K562 (cell line): Measurements from ENCODE around the gene KRTAP5-6. TPM values are rescaled to one million over a fixed set of nuclear protein-coding genes. Genes with fewer than 3 reads are reported as not detected.

Experiments
- CBFB ChIP-seq: sonication (generic); formaldehyde crosslinking; IDR thresholded peaks from 2 replicates; pipeline ENCODE4 v1.4.0; 2020; ENCODE audit warnings: mild to moderate bottlenecking, missing genetic modification reagents
- CTCF ChIP-seq, 3 experiments: IDR thresholded peaks in 2 of 3; conservative IDR thresholded peaks in 1 of 3; 2 replicates each; pipeline ENCODE4 v1.5.1; 2011 to 2012; ENCODE audit warnings: low read length in 3 of 3, mild to moderate bottlenecking in 3 of 3, control low read depth in 2 of 3, improper control_type of control experiment in 1 of 3, inconsistent platforms in 1 of 3, low read depth in 1 of 3, mixed read lengths in 1 of 3, moderate library complexity in 1 of 3; ENCODE audit not compliant: insufficient read depth in 2 of 3
- CTCFL ChIP-seq: IDR thresholded peaks from 2 replicates; pipeline ENCODE4 v1.6.1; 2011; ENCODE audit warnings: borderline replicate concordance, low read depth, mild to moderate bottlenecking, moderate library complexity, low read length; ENCODE audit not compliant: insufficient read depth, poor library complexity, severe bottlenecking
- HCFC1 ChIP-seq: IDR thresholded peaks from 2 replicates; pipeline ENCODE4 v1.6.1; 2012; ENCODE audit warnings: low read depth, low read length, improper control_type of control experiment
- HES1 ChIP-seq: fragments of 450-650 bp; IDR thresholded peaks from 2 replicates; pipeline ENCODE4 v1.6.1; 2016; ENCODE audit warnings: low read depth, mild to moderate bottlenecking, moderate library complexity
- MAZ ChIP-seq, 2 experiments: fragments of 450-650 bp in 1 of 2; sonication (generic) in 1 of 2; formaldehyde crosslinking; IDR thresholded peaks in 1 of 2; conservative IDR thresholded peaks in 1 of 2; 2 replicates each; pipeline versions ENCODE4 v1.4.0 to v1.5.0; 2020; ENCODE audit warnings: mild to moderate bottlenecking in 1 of 2, missing genetic modification reagents in 1 of 2
- MBD1 ChIP-seq: fragments of 250-450 bp; sonication (Bioruptor Pico); IDR thresholded peaks from 2 replicates; pipeline ENCODE4 v1.8.0; 2022; ENCODE audit warnings: inconsistent platforms
- MECOM ChIP-seq: fragments of 250-450 bp; sonication (Bioruptor Pico); IDR thresholded peaks from 2 replicates; pipeline ENCODE4 v1.8.0; 2022; ENCODE audit warnings: inconsistent platforms
- POU5F1 ChIP-seq: fragments of 150-350 bp; IDR thresholded peaks from 2 replicates; pipeline ENCODE4 v1.6.1; 2014; ENCODE audit warnings: borderline replicate concordance, low read length, low read depth, mild to moderate bottlenecking; ENCODE audit not compliant: partially characterized antibody
- RBM15 ChIP-seq: fragments of 200-400 bp; formaldehyde crosslinking; IDR thresholded peaks from 2 replicates; pipeline ENCODE4 v1.6.1; 2018; ENCODE audit warnings: mild to moderate bottlenecking, low read length, moderate library complexity; ENCODE audit not compliant: insufficient read depth
- TCF15 ChIP-seq: fragments of 250-450 bp; sonication (Bioruptor Pico); IDR thresholded peaks from 2 replicates; pipeline ENCODE4 v1.8.0; 2022; ENCODE audit warnings: moderate library complexity, mild to moderate bottlenecking, inconsistent platforms
- TFAP4 ChIP-seq: sonication (generic); formaldehyde crosslinking; IDR thresholded peaks from 2 replicates; pipeline ENCODE4 v1.8.0; 2022; ENCODE audit warnings: missing genetic modification reagents, mild to moderate bottlenecking, moderate library complexity, borderline replicate concordance
- ZEB2 ChIP-seq: fragments of 450-650 bp; IDR thresholded peaks from 2 replicates; pipeline ENCODE4 v1.6.1; 2016
- ZNF512 ChIP-seq: IDR thresholded peaks from 2 replicates; pipeline ENCODE4 v1.6.1; 2016; ENCODE audit warnings: missing genetic modification characterization, missing compliant biosample characterization
- polyA plus RNA-seq, 8 experiments: library from polyadenylated mRNA; depleted of rRNA in 4 of 8; stranded (reverse) in 5 of 8; unstranded in 3 of 8; fragments of >200 nt; fragmentation: Nextera tagmentation in 2 of 8; fragmentation: Illumina TruSeq in 1 of 8; extraction: Ambion mirVana in 2 of 8; extraction: Trizol in 1 of 8; gene quantifications; 2 replicates each; pipeline versions ENCODE4 v1.2.1 to v1.2.3, GENCODE V29; 2011 to 2014; ENCODE audit warnings: inconsistent platforms in 1 of 8, missing spikeins in 1 of 8
- total RNA-seq, 7 experiments: library from RNA; depleted of rRNA in 6 of 7; stranded (reverse); fragments of >200 nt in 6 of 7; fragmentation: Illumina TruSeq in 2 of 7; extraction: Trizol in 2 of 7; gene quantifications; 2 replicates each; pipeline versions ENCODE4 v1.2.1 to v1.2.3, GENCODE V29; 2011 to 2021; ENCODE audit warnings: low replicate concordance in 1 of 7

The KRTAP5-6 gene
- total and polyA plus RNA-seq, 9 of the 15 experiments (the other 6 are each of a cell fraction or from before 2014, with no cell fraction given) = not detected

- TF ChIP-seq ZEB2 (no peak), TFAP4 (peak; percentile 35; the same call in 1 of the 2 replicates), ZNF512 (tag) (no peak), TCF15 (CRISPR knock-in tag) (no peak), HCFC1 (0 out of 2 replicates have a peak, but pooled peaks have one; percentile 26), HES1 (no peak), CBFB (CRISPR knock-in tag) (no peak; the same call in 1 of the 2 replicates), MBD1 (CRISPR knock-in tag) (no peak), CTCF (IDR thresholded peaks at IDR 0.05 in 2 of 3, conservative IDR thresholded peaks at IDR 0.05 in 1 of 3; ENCODE audit: insufficient read depth in 2 of 3, low read depth in 1 of 3, low read length in 3 of 3) (peak; percentile 84 to 92 (median 86)), RBM15 (no peak), MECOM (CRISPR knock-in tag) (no peak), MAZ (CRISPR knock-in tag; conservative IDR thresholded peaks at IDR 0.05 in 1 of 2, IDR thresholded peaks at IDR 0.05 in 1 of 2) (peak in 1 of 2 experiments; percentile 25; a peak in 1 of 4 replicates), POU5F1 (no peak), CTCFL (peak; percentile 56)
Measured at GRCh38 chr11:1693327-1694063, 3.5 kb upstream of the KRTAP5-6 start (continued).
